Prostate gland (tissue), 2 donors: ENCODE measurements around the gene SRGAP1. TPM values are rescaled to one million over a fixed set of nuclear protein-coding genes. Genes with fewer than 3 reads are reported as not detected.

ENCODE experiments used
- DNase-seq: peaks from one replicate; pipeline ENCODE4 v3.0.0-alpha.2; 2019; ENCODE audit warnings: low spot score
- H3K27ac ChIP-seq, 2 donors: fragments of 200-600 bp; sonication (generic); 2 replicates each; pipeline ENCODE4 v1.5.1; 2017 to 2019
- H3K27me3 ChIP-seq: fragments of 200-600 bp; sonication (generic); replicated peaks from 2 replicates; pipeline ENCODE4 v1.5.1; 2019; ENCODE audit not compliant: insufficient read depth
- H3K36me3 ChIP-seq, 2 donors: fragments of 200-600 bp; sonication (generic); 1 replicate in 1 of 2; 2 replicates in 1 of 2; pipeline versions ENCODE4 v1.5.1 to v1.8.1; 2017 to 2019
- H3K4me1 ChIP-seq: fragments of 200-600 bp; sonication (generic); replicated peaks from 2 replicates; pipeline ENCODE4 v1.5.1; 2019
- H3K4me3 ChIP-seq, 2 donors: fragments of 200-600 bp; sonication (generic); 2 replicates each; pipeline ENCODE4 v1.5.1; 2017 to 2019
- H3K9me3 ChIP-seq: fragments of 200-600 bp; sonication (generic); 2 replicates; pipeline ENCODE4 v1.5.1; 2017
- POLR2A ChIP-seq: fragments of 450-650 bp; IDR thresholded peaks from one replicate; pipeline ENCODE4 v1.6.1; 2016; ENCODE audit warnings: antibody characterized with exemption, mild to moderate bottlenecking
- POLR2AphosphoS5 ChIP-seq: sonication (generic); formaldehyde crosslinking; IDR thresholded peaks from one replicate; pipeline ENCODE4 v1.6.1; 2017; ENCODE audit warnings: antibody characterized with exemption
- WGBS: methylation state at CpG from one replicate; pipeline ENCODE4 v1.1.5; 2018; 5-methylcytosine and 5-hydroxymethylcytosine counted together
- intact Hi-C: fragments of 100-400 bp; cut with DNase I; formaldehyde crosslinking; loops from one replicate; pipeline ENCODE4 v1.14.2; 2022
- total RNA-seq, 2 donors: library from RNA; depleted of rRNA; stranded (reverse); fragments of >200 nt; gene quantifications; one replicate each; pipeline ENCODE4 v1.1.0, GENCODE V29; 2016
- TF ChIP-seq, protein P1 (sequence below), 4 experiments: fragments of 200-600 bp in 2 of 4; fragments of 450-650 bp in 2 of 4; sonication (generic) in 2 of 4; IDR thresholded peaks; 1 replicate in 3 of 4; 2 replicates in 1 of 4; pipeline ENCODE4 v1.5.1; 2016 to 2019; ENCODE audit warnings: antibody characterized with exemption in 4 of 4, mild to moderate bottlenecking in 2 of 4, moderate library complexity in 2 of 4

The SRGAP1 gene
- total RNA-seq, 2 donors from 2014 or later: 4.6 to 16.1 TPM

DNA sequence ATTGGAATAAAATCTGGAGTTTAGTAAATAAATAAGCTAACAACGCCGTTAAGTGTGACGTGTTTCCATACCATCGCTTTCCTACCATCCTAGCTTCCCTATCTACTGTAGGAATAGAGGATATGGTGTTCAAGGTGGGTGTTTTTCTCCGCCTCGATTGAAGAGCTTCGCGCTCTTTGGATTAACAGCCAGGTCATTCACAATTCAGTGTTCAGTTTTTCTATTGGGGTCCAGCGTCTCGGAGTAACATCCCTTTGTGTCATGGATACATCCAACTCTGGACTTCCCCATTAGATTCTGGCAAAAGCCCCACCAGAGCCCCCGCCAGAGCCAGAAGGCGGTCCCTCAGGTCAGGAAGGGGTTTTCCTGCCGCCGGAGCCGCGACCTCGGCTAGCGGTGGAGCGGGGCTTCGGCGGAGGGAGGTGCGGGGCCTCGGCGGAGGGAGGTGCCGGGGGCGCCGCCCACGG is 1.2 kb upstream of the SRGAP1 start:
- H3K27ac ChIP-seq: peak overlapping the region; percentile 81 to 83
- no peaks in the 10 kb centered on the region for H3K36me3 ChIP-seq
- no peaks in the 10 kb centered on the region for H3K4me1 ChIP-seq
- H3K27me3 ChIP-seq: no peaks in the 10 kb centered on the region
- no peak for DNase-seq
- H3K9me3 ChIP-seq: no peaks in the 10 kb centered on the region
- 11% methylated on average over 25 of the region's 28 CpGs for WGBS
- TF ChIP-seq, protein P1, sequence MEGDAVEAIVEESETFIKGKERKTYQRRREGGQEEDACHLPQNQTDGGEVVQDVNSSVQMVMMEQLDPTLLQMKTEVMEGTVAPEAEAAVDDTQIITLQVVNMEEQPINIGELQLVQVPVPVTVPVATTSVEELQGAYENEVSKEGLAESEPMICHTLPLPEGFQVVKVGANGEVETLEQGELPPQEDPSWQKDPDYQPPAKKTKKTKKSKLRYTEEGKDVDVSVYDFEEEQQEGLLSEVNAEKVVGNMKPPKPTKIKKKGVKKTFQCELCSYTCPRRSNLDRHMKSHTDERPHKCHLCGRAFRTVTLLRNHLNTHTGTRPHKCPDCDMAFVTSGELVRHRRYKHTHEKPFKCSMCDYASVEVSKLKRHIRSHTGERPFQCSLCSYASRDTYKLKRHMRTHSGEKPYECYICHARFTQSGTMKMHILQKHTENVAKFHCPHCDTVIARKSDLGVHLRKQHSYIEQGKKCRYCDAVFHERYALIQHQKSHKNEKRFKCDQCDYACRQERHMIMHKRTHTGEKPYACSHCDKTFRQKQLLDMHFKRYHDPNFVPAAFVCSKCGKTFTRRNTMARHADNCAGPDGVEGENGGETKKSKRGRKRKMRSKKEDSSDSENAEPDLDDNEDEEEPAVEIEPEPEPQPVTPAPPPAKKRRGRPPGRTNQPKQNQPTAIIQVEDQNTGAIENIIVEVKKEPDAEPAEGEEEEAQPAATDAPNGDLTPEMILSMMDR (IDR thresholded peaks at IDR 0.05): no peak
- no peak for TF ChIP-seq POLR2A
- no peak for TF ChIP-seq POLR2AphosphoS5
- intact Hi-C loops: loop anchor here (10.0 kb wide), 2 partner anchors 242 to 562 kb away; partner anchors contain the start of gene XPOT
- H3K4me3 ChIP-seq: peak overlapping the region; percentile 69 to 93

DNA sequence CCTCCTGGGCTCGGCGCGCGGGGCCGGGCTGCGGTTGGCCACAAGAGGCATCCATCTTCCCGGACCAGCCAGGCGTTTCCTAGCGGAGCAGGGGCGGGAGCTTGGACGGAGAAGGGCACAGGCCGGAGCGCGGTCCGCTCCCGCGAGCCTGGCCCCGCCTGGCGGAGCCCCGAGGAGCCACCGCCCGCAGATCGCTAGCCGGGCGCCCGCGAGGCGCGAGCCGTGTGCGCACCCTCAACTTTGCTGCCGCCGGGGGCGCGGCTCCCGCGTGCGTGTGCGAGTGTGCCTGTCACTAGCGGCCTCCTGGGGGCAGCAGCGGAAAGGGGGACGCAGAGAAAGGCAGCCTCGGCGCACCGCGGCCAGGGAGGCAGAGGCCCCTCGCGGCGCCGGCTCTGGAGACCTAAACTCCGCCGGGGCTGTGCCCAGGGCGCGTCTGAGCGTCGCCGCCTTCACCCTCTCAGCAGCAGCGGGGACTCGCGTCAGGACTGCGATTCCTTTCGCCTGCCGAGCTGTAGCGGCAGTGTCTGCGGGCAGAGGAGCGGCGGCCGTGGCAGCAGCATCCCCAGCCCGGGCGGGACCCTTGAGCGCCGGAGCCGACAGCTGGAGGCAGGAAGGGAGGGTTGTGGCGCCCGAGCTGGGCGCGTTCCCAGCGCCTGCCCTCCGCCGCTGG is 644 bp upstream of the SRGAP1 start:
- Histone ChIP-seq H3K9me3 (no peaks in the 10 kb centered on the region), H3K4me1 (no peaks in the 10 kb centered on the region), H3K4me3 (peak overlapping the region; percentile 69 to 93), H3K27ac (peak overlapping the region; percentile 81 to 83), H3K27me3 (no peaks in the 10 kb centered on the region), H3K36me3 (no peaks in the 10 kb centered on the region)
- peak; percentile 84 for DNase-seq
- under 1% methylated on average over 57 of the region's 80 CpGs for WGBS
- intact Hi-C loops: loop anchor here (1.0 to 10.0 kb wide), 3 partner anchors 241 to 561 kb away; partner anchors contain the start of gene XPOT
- TF ChIP-seq POLR2AphosphoS5 (peak; percentile 21), POLR2A (peak; percentile 31)
- TF ChIP-seq, protein P1 (IDR thresholded peaks at IDR 0.05): peak; percentile 85 to 99 (median 96)

DNA sequence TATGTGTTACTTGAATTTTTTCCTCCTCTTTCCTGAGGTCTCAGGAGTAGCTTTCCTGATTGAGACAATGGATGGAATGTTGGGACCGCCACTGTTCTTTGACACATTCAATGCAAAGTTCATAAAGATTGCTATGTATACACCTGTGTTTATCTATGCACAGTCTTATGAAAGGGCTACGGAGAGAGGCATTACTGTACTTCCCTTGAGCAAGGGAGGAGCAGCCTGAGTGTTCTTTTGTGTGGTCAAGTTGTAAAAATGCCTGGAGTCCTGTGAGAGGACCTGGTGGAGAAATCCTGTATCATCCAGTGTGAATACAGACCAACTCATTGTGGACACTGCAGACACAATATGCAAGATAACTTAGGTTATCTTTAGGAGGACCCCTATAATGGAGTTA is 1.2 kb downstream of the SRGAP1 start:
- Histone ChIP-seq H3K27ac (no peak overlapping the region), H3K27me3 (no peaks in the 10 kb centered on the region), H3K9me3 (no peaks in the 10 kb centered on the region), H3K4me3 (peak overlapping the region in 1 of 2 donors; percentile 93), H3K36me3 (no peaks in the 10 kb centered on the region), H3K4me1 (no peaks in the 10 kb centered on the region)
- 26% methylated on average over 2 of the region's 2 CpGs for WGBS
- DNase-seq: no peak
- TF ChIP-seq POLR2AphosphoS5 (peak; percentile 25), POLR2A (no peak)
- intact Hi-C loops: loop anchor here (10.0 kb wide), 2 partner anchors 239 to 559 kb away; partner anchors contain the start of gene XPOT

DNA sequence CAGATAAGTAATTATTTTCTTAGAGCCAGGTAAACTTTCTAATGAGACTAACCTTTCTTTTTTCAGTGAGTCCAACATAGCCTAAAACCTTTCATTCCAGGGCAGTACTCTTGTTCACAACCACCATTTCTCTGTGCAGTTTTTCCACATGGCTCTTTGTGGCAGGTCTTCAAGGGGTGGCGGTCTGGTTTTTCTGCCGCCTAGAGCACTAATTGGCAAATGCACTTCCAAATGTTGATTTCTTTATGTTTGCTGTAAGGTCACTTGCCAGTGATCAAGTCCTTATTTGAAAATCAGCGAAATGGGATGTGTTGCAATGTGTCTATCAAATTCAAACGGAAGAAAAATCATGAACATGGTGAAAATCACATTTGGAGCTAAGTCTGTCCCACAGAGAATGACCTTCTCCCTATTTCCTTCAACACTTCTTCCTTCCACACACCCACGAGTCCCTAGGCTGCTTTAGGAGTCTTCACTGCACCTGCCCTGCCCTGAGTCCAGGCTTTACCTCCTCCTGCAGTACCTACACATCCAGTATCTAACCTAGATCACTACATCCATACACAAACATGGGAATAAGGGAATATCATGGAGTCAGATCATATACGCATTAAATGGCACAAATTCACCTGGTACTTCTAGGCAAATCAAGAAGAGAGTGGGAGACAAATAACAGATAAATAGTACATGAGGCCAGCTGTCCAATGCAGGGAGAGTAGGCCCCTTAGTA is 1.9 kb downstream of the SRGAP1 start:
- no peak overlapping the region for H3K4me3 ChIP-seq
- H3K9me3 ChIP-seq: no peaks in the 10 kb centered on the region
- no peak overlapping the region for H3K27ac ChIP-seq
- H3K27me3 ChIP-seq: no peaks in the 10 kb centered on the region
- WGBS: 75% methylated on average over 6 of the region's 6 CpGs
- H3K36me3 ChIP-seq: no peaks in the 10 kb centered on the region
- H3K4me1 ChIP-seq: no peaks in the 10 kb centered on the region
- TF ChIP-seq, protein P1 (IDR thresholded peaks at IDR 0.05): no peak
- TF ChIP-seq POLR2AphosphoS5: no peak
- intact Hi-C loops: loop anchor here (10.0 kb wide), 2 partner anchors 238 to 558 kb away; partner anchors contain the start of gene XPOT
- no peak for DNase-seq

DNA sequence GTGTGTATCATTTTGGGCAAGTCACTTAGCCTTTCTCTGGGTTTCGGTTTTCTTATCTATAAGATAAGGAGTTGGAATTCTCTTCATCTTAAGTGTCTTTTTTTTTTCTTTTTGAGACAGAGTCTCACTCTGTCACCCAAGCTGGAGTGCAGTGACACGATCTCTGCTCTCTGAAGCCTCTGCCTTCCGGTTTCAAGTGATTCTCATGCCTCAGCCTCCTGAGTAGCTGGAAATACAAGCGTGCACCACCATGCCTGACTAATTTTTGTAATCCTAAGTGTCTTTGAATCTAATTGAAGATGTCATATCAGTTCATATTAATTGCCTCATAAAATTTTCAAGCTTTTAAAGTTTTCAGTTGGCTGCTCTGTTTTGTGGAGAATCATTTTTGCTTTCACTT is 4.0 kb downstream of the SRGAP1 start:
- H3K27me3 ChIP-seq: no peaks in the 10 kb centered on the region
- H3K27ac ChIP-seq: no peak overlapping the region
- TF ChIP-seq POLR2AphosphoS5 (no peak), POLR2A (no peak)
- TF ChIP-seq, protein P1 (IDR thresholded peaks at IDR 0.05): no peak
- no peaks in the 10 kb centered on the region for H3K9me3 ChIP-seq
- H3K4me1 ChIP-seq: no peaks in the 10 kb centered on the region
- intact Hi-C loops: loop anchor here (10.0 kb wide), 2 partner anchors 236 to 556 kb away; partner anchors contain the start of gene XPOT
- WGBS: 95% methylated on average over 4 of the region's 4 CpGs
- no peaks in the 10 kb centered on the region for H3K36me3 ChIP-seq
- no peak for DNase-seq
- no peak overlapping the region for H3K4me3 ChIP-seq
